Measurements from ENCODE around the gene SUN1. TPM values are rescaled to one million over a fixed set of nuclear protein-coding genes. Genes with fewer than 3 reads are reported as not detected.

SUN1 gene
- polyA plus RNA-seq, 10 donors = 148 to 229 (median 179) TPM

DNA sequence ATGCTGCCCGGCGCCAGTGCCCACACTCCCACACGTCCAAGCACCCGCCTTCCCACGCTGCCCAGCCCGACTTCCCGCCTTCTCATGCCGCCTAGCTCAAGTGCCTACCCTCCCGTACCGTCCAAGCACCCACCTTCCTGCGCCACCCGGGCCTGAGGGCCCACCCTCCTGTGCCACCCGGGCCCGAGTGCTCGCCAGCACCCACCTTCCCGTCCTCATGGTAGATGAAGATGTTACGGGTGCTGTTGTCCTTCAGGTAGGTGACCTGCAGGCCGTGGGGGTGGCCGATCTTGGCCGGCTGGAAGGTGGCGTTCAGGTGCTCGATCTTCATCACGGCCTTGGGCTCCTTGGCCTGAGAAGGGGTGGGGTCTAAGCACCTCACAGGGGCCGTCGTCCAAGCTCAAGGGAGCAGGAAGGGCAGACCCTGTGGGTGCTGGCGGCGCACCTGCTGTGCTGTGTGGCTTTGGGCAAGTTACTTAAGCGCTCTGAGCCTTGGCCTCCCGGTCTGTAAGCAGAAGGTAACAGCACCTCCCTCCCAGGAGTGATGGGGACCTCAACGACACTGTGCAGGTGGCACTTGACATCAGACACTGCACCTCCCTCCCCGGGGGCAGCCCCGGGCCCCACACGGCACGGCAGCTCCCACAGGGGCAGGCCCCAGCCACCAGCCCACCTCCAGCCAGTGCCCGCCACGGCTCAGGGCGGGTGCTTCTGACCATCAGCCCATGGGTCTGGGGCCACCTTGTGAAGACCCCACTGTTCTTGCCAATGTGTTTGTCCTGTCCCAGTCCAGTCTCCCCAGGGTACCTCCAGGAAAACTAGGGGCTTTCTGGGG is 71.9 kb downstream of the SUN1 start:
- no peak for DNase-seq

DNA sequence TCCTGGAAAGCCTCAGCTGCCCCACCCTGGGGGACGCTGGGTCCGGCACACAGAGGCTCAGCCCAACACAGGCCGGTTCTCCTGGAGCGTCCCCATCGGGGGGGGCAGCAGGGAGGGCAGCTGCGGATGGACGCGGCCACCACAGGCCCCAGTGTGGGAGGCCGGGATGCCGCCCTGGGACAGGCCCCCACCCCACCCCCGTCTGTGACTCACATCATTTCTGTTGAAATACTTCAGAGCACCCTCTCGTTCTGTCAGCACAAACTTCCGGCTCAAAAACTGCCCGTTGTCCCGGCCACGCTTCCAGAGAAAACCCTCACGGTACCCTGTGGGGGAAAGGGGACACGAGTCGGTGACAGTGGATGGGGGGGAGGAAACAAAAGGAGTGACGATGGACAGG is 72.6 kb downstream of the SUN1 start:
- no peak for DNase-seq

DNA sequence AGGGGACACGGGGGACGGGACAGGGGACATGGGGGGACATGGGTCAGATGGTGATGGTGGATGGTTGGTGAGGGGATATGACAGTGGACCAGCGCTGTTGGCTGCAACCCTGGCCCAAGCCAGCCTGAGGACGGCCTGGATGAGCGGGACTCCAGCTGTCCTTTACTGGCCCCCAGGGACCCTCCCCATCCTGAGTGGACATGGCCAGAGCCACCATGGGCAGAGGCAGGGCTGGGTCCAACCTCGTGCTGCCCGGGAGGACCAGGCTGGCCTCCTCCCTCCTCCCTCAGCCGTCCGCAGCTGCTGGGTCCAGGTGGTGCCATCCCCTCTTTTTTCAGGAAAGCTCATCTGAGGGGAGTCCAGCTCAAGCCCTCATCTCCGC is 74.5 kb downstream of the SUN1 start:
- DNase-seq = no peak

DNA sequence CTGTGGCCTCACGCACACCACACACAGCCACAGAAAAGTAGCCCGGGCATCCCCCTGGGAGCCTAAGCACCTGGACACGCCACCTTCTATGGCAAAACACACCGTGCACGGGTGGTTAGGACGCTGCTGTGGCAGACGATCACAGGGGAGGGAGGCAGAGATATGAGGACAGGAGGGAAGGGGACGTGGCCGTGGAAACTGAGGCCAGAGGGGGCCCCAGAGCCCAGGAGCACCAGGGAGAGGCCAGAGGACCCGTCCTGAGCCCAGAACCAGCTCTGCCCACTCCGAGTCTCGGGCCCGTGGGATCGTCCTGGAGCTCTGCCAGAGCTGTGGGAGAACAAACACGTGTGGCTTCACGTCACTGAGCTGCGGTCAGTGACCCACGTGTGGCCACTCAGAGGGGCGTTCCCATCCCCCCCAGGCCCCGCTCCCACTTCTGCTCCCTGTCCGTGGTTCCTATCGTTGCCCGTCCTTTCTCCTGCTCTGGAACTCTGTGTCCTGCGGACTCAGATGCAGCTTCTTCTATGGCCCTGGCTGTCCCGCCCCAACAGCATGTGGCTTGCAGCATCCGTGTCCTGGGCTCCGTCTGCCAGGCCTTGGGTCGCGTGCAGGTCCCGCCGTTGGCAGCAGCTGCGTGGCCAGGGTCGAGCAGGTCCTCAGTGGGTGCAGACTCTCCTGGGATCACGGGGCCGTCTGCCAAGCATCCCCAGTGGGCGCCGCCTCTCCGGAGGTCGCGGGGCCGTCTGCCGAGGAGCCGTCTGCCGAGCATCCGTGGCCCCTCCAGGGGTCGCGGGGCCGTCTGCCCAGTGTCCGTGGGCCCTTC is 75.1 kb downstream of the SUN1 start:
- no peak for DNase-seq

DNA sequence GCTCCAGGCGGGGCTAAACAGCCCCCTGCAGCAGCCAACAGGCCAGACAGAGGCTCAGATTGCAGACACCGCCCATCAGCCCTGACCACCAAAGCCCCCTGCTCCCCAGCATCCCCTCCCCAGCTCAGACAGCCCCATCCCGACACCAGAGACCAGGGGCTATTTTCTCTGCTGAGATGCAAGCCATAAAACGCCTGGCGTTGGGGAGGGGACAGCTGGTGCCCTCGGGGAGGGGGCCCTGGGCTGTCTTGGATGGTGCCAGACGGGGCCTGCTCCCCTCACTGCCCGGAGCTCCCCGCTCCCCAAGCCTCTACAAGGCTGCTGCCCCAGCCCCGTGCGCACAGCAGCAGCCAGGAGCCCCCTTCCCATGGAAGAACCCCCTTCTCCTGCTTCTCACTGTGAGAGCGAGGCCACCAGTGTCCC is 75.9 kb downstream of the SUN1 start:
- no peak for DNase-seq

DNA sequence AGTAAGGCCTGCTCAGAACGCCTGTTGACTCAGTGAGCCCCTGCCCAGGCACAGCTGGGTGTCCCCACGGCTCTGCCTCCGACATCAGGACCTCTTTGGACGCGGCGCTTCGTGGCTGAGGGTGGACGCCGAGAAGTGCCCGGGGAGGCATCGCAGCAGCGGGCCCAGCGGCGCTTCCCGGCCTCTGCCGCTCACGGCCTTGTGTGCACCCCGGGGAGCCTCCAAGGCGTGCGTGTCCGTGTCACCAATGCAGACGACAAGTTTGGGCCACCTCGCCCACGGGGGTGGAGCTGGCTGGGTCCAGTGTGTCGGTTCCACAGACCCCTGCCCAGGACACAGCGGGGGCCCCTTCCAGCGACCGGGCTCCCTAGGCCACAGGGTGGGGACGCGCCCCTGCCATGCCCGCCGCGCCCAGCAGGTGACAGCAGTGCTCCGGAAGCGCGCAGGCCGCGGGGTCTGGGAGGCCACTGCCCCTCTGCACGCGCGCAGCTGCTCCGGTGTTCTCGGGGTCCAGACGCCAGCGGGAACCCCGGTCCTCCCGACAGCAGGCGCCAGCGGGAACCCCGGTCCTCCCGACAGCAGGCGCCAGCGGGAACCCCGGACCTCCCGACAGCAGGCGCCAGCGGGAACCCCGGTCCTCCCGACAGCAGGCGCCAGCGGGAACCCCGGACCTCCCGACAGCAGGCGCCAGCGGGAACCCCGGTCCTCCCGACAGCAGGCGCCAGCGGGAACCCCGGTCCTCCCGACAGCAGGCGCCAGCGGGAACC is 76.5 kb downstream of the SUN1 start:
- peak in 1 of 3 donors; percentile 83 for DNase-seq

DNA sequence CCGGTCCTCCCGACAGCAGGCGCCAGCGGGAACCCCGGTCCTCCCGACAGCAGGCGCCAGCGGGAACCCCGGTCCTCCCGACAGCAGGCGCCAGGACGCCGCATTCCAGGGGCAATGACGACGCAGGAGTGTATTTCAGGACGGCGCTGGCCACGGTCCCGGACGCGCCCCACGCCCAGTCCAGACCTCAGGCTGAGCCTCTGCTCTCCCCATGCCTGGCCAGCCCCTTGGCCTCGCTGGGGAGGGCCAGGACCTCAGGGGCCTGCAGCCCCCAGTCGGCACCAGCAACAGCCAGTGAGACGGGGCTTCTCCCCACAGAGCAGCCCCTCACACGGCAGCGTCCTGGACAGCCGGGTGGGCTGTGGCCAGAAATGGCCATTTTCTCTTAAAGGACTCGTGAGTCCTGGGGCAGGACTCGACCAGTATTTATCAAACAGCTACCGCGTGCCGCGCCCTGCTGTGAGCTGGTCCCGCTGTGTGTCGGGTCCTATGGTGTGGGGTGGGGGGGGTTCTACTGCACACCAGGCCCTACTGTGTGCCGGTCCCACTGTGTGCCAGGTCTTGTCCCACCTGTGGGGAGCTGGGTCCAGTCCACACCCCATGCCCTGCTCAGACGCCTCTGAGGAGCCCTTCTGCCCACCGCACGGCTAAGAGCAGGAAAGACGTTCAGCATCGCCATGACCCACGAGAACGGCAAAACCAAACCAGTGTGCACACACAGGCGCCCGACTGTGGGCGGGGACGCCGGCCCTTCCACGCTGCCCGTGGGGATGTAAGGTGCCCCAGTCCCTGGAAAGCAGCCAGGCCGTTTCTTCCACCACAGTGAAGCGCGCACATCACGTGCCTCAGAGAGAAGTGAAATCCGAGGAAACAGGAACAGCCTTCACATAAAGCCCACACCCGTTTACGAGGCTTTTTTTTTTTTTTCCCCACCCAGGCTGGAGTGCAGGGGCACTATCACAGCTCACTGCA is 77.4 kb downstream of the SUN1 start:
- peak in 1 of 3 donors; percentile 68 for DNase-seq

DNA sequence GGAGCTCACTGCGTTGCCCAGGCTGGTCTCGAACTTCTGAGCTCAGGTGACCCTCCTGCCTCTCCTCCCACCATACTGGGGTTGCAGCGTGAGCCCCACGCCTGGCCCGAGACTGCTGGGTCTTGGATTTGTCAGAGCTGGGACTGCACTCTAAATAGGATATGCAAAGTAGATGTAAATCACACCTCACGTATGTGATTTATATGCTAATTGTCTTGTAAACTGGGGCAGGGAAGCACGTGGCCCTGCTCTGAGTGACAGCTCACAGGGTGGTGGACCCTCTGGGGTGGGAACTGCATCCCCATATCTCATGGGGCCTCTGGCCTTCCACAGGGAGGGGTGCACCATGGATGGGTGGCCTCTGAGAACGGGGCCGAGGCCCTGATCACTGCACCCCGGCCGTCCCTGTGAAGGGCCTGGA is 78.2 kb downstream of the SUN1 start:
- no peak for DNase-seq

DNA sequence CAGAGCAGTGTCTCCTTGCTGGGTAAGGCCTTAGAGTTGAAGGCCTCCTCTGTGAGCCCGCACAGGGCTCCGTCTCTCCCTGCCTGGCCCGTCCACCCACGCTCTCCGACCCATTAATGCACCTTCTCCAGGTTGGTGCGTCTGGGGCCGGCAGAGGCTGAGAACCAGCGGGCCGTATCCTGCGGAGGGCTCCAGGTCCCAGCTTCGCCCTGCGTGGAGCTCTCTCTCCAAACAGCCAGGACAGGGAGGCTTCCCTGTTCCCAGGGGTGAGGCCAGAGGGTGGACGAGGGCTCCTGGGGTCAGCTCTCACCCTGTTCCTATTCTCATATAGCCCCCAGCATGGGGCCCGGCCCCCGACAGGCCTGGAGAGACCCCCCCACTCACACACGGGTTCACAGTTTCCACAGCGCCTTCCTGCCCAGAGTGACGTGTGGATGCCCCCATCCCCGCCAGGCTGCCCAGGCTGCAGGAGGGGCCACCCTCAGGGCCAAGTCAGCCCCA is 78.7 kb downstream of the SUN1 start:
- DNase-seq = no peak

DNA sequence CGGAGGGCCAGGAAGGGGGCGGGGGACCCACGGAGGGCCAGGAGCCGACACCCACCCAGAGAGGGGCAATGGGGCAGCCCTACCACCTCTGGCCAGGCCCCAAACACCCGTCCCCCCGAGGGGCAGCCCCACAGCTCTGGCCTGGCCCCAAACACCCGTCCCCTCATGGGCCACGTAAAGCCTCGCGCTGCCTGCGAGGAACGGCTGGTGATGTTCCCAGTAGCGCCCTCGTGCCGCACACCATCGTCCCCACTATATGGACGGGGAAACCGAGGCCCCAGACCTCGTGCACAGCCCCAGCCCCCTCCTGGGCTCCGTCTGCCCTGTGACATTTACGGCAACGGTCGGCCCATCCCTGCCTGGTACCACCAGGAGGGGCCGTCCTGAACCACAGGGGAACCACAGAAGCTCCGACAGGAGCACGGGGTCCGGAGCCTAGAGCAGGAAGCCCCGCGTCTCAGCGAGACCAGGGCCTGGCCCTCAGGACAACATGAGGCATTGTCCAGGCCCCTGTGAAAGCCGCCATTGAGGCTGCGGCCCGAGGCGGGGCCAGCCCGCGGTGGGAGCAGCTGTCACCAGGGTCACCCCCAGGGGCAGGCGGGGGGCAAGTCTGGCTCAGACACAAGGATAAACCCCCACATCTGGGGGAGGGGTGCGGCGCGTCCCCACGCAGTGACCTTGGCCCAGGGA is 79.7 kb downstream of the SUN1 start:
- no peak for DNase-seq

DNA sequence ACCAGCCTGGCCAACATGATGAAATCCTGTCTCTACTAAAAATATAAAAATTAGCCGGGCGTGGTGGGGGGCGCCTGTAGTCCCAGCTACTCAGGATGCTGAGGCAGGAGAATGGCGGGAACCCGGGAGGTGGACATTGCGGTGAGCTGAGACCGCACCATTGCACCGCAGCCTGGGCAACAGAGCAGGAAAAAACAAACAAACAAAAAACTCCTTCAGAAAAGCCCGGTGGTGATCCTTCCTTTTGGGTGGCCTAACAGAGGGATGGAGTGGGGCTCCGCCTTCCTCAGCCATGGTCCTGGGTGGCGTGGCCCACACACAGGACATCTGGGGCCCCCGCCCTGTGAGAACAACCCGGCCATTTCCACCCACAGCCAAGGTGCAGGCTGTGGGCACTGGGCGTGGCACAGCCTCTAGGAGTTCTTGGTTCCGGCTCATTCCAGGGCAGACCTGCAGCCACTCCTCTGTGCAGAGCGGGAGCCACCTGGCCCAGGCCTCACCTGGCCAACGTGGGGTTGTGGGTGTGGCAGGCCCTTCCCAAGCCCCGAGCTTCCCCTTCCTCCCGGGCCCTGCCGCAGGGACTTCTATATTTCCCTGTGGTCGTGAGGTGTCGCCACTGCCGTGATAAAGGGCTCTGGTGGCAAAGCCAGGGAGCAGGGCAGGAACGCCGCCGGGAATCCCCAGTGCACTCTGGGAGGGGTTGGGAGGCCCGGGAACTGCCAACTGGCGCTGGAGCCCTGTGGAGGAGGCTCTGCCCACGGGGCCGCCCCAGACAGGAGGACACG is 81.7 kb downstream of the SUN1 start:
- DNase-seq = no peak

DNA sequence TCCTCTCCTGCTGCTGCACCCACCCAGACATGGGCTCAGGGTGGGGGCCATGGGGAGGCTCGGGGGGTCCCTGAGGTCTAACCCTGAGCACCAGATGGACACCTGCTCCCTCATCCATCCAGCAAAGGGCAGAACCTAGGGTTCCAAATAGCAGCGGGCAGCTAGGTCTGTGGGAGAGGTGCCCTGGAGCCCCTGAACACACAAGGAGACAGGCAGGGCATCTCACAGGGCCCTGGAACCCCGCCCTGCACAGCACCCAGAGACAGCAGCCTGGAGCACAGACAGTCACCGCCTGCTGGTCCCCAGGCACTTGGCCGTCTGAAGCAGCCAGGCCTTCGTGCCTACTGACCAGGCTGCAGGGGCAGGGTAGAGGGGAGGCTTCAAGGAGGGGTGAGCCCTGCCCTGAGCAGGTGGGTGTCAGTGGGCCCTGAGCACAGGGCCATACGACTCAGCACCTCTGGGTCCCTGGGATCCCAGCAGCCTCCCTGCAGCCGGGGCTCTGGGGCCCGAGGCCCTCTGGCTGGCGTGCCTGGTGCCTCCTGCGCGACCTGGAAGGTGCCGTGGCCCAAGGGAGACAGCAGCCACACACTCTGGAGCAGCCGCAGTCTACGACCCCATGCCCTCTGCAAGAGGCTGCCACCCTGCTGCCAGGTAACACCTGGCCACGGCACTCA is 82.4 kb downstream of the SUN1 start:
- no peak for DNase-seq

DNA sequence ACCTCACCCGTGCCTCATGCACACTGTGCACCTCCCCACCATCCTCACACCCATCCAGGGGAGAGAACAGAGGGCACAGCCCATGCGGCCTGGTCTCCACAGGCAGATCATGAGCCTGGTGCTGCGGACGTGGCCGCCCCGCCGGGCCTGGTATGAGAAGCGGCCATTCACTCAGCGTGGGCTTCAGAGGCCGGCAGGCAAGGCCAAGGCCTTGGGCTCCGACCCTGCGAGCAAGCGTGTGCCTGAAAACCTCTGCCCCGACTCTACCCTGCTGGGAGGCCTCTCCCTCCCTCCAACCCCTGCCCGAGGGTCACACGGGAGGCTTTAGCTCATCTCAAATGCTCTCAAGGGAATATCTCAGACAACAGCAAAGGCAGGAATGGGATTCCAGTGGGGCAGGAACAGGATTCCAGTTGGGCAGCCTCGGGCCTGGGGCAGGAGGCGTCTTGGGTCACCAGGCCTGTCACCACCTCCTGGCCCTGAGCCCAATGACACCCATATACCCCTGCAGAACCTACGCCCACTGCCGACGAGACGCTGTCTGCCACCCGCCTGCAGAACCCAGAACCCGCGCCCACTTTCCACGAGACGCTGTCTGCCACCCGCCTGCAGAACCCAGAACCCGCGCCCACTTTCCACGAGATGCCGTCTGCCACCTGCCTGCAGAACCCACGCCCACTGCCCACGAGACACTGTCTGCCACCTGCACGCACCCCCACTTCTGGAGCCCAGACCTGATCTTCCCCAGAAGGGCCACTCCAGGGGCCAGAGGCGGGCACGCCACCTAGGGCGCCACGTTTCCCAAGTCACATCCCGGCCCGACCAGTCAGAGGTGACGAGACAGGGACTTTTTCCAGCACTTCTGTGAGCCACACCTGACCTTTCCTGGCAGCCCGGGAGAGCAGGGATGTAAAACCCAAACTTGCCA is 83.3 kb downstream of the SUN1 start:
- DNase-seq = no peak

DNA sequence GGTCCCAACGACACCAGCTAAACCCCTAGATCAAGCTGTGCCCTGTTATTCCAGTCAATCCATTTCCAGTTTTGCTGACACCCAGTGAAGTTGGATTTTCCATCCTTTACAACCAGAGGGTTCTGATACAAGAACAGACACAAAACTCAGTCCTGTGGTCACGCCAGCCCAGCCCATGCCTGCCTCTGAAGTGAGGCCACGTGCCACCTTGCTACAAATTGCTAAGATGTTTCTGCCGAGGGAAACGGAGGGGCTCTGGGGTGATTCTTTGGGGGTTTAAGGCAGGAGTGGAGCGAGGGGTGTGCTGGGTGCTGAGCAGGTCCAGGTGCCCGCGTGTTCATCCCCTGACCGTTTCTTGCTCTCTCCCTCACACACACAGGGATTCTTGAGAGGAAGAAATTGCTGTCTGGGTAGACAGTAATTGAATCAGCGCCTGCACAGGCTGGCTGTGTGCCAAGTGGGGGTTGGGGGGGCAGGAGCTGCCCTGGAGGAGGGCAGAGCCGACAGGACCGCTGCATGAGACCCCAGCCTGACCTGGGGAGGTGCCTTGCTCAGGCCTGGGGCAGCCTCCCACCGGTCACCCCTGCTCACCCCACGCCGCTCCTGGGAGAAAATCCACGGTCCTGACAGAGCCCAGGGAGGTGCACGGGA is 84.1 kb downstream of the SUN1 start:
- no peak for DNase-seq

DNA sequence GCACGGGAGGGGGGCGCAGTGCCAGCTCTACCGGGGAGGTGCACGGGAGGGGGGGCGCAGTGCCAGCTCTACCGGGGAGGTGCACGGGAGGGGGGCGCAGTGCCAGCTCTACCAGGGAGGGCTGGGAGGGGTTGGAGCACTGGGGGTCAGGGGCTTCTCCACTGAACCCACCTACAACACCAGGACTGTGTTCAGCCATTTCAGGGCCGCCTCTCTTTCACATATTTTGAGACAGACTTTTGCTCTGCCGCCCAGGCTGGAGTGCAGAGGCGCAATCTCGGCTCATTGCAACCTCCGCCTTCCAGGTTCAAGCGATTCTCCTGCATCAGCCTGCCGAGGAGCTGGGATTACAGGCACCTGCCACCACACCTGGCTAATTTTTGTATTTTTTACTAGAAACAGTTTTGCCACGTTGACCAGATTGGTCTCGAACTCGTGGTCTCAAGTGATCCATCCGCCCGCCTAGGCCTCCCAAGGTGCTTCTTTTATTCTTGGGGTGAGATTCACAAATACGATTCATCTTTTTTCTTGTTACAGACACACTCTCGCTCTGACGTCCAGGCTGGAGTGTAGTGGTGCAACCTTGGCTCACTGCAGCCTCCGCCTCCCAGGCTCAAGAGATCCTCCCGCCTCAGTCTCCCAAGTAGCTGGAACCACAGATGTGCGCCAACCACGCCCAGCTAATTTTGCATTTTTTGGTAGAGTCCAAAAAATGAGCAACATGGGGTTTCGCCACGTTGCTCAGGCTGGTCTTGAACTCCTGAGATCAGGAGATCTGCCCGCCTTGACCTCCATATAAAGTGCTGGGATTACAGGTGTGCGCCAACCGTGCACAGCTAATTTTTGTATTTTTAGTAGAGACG is 85.2 kb downstream of the SUN1 start:
- no peak for DNase-seq

DNA sequence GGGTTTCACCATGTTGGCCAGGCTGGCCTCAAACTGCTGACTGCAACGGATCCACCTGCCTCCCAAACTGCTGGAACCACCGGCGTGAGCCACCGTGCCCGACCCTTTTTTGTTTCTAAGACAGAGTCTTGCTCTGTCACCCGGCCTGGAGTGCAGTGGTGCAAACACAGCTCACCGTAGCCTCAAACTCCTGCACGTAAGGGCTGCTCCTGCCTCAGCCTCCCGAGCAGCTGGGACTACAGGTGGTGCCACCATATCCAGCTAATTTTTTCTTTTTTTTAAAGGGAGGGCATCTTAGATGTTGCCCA is 85.8 kb downstream of the SUN1 start:
- no peak for DNase-seq

All from muscle of back (tissue), 11 donors.